Caco-2 (cell line): ENCODE data around the gene CNTNAP4. TPM values are rescaled to one million over a fixed set of nuclear protein-coding genes. Genes with fewer than 3 reads are reported as not detected.

Experiments used
- BruUV-seq: library from RNA; stranded (reverse); fragments of 400-500 nt; replicated peaks from 2 replicates; lab custom pipeline; 2021; lab: Mats Ljungman, UMichigan
- CTCF ChIA-PET: fragments of 300-600 bp; sonication (Branson Sonifier 250); formaldehyde crosslinking; loops from one replicate; lab custom pipeline; 2022; ENCODE audit warnings: antibody characterized with exemption; lab: Charles Lee
- POLR2A ChIA-PET: fragments of 300-600 bp; sonication (Branson Sonifier 250); formaldehyde crosslinking; loops from one replicate; lab custom pipeline; 2022; ENCODE audit warnings: antibody characterized with exemption; lab: Charles Lee
- DNase-seq, 2 experiments: peaks; one replicate each; pipeline versions ENCODE4 v3.0.0 to v3.0.0-alpha.2; 2020 to 2022
- H3K27me3 ChIP-seq: replicated peaks from 2 replicates; pipeline ENCODE4 v1.6.0; 2011; ENCODE audit warnings: low read length; ENCODE audit not compliant: control insufficient read depth, insufficient read depth
- H3K36me3 ChIP-seq: 2 replicates; pipeline ENCODE4 v1.5.1; 2011; ENCODE audit warnings: low read length; ENCODE audit not compliant: control insufficient read depth, insufficient read depth
- H3K4me1 ChIP-seq: fragments of 250-450 bp; sonication (Bioruptor Pico); 2 replicates; pipeline ENCODE4 v1.5.1; 2020; ENCODE audit warnings: mild to moderate bottlenecking
- H3K4me3 ChIP-seq: 2 replicates; pipeline ENCODE4 v1.5.1; 2011; ENCODE audit warnings: low read depth, mild to moderate bottlenecking, control low read depth, low read length
- H3K9me3 ChIP-seq: fragments of 250-450 bp; sonication (Bioruptor Pico); 2 replicates; pipeline ENCODE4 v1.5.1; 2020; ENCODE audit warnings: mild to moderate bottlenecking, moderate library complexity
- H3K27ac Mint-ChIP-seq: one replicate; pipeline ENCODE4 v1.8.0; 2022; ENCODE audit warnings: mixed read lengths; ENCODE audit not compliant: unreplicated experiment
- H3K27me3 Mint-ChIP-seq: one replicate; pipeline ENCODE4 v1.8.0; 2022; ENCODE audit warnings: mixed read lengths; ENCODE audit not compliant: insufficient read depth, unreplicated experiment
- H3K36me3 Mint-ChIP-seq: one replicate; pipeline ENCODE4 v1.8.0; 2022; ENCODE audit warnings: mild to moderate bottlenecking, mixed read lengths; ENCODE audit not compliant: insufficient read depth, unreplicated experiment
- H3K4me1 Mint-ChIP-seq: one replicate; pipeline ENCODE4 v1.8.0; 2022; ENCODE audit warnings: low read depth, mixed read lengths; ENCODE audit not compliant: unreplicated experiment
- H3K4me3 Mint-ChIP-seq: one replicate; pipeline ENCODE4 v1.8.0; 2022; ENCODE audit warnings: mild to moderate bottlenecking, moderate library complexity, mixed read lengths; ENCODE audit not compliant: unreplicated experiment
- H3K9me3 Mint-ChIP-seq: one replicate; pipeline ENCODE4 v1.8.0; 2022; ENCODE audit warnings: mixed read lengths; ENCODE audit not compliant: unreplicated experiment
- CTCF ChIP-seq, 2 experiments: fragments of 200-600 bp in 1 of 2; IDR thresholded peaks; 1 replicate in 1 of 2; 2 replicates in 1 of 2; pipeline versions ENCODE4 v1.5.1 to v1.8.0; 2011 to 2022; ENCODE audit warnings: antibody characterized with exemption in 1 of 2, control low read depth in 1 of 2, inconsistent platforms in 1 of 2, low read depth in 1 of 2, low read length in 1 of 2, mild to moderate bottlenecking in 1 of 2, moderate library complexity in 1 of 2; ENCODE audit not compliant: insufficient read depth in 1 of 2, severe bottlenecking in 1 of 2, unreplicated experiment in 1 of 2
- intact Hi-C: fragments of 100-400 bp; cut with micrococcal nuclease; formaldehyde crosslinking; loops from one replicate; pipeline ENCODE4 v1.10.0; 2022; ENCODE audit not compliant: unreplicated experiment
- total RNA-seq: library from RNA; stranded (reverse); gene quantifications from 2 replicates; pipeline ENCODE4 v1.2.3, GENCODE V29; 2022

Gene CNTNAP4
- total RNA-seq, 1 experiment from 2014 or later, result not detected

GRCh38 chr16:76483307-76483909 is 206.2 kb downstream of the CNTNAP4 start:
- Histone ChIP-seq H3K4me3 (no peak overlapping the region), H3K36me3 (no peaks in the 10 kb centered on the region), H3K9me3 (no peaks in the 10 kb centered on the region; the same call in 1 of the 2 replicates), H3K27me3 (no peaks in the 10 kb centered on the region), H3K4me1 (no peaks in the 10 kb centered on the region)
- DNase-seq, result no peak
- ChIA-PET POLR2A (no interaction called here), CTCF (interaction anchor here (0.5 kb wide), 1 partner anchor 9 kb away, joined by 4 read pairs; no protein-coding TSS in a partner anchor)
- Mint-ChIP-seq H3K4me3 (no peak overlapping the region), H3K27ac (no peak overlapping the region), H3K36me3 (no peaks in the 10 kb centered on the region), H3K27me3 (no peaks in the 10 kb centered on the region), H3K4me1 (no peaks in the 10 kb centered on the region), H3K9me3 (no peaks in the 10 kb centered on the region)
- no TSS peak for BruUV-seq
- intact Hi-C loops, result no loop called here
- no peak for TF ChIP-seq CTCF (IDR thresholded peaks at IDR 0.05; ENCODE audit: insufficient read depth in 1 of 2, low read depth in 1 of 2, low read length in 1 of 2, severe bottlenecking in 1 of 2, unreplicated experiment in 1 of 2)

GRCh38 chr16:76484020-76484419 is 206.8 kb downstream of the CNTNAP4 start:
- BruUV-seq, result no TSS peak

GRCh38 chr16:76486740-76487139 is 209.5 kb downstream of the CNTNAP4 start:
- no TSS peak for BruUV-seq
- Mint-ChIP-seq H3K9me3 (no peaks in the 10 kb centered on the region), H3K36me3 (no peaks in the 10 kb centered on the region), H3K27me3 (peaks cover 2% of the 10 kb centered on the region), H3K27ac (no peak overlapping the region), H3K4me1 (no peaks in the 10 kb centered on the region), H3K4me3 (no peak overlapping the region)
- H3K36me3 ChIP-seq, result no peaks in the 10 kb centered on the region
- DNase-seq, result no peak
- CTCF ChIA-PET, result no interaction called here
- no peak for TF ChIP-seq CTCF (IDR thresholded peaks at IDR 0.05; ENCODE audit: insufficient read depth in 1 of 2, low read depth in 1 of 2, low read length in 1 of 2, severe bottlenecking in 1 of 2, unreplicated experiment in 1 of 2)
- intact Hi-C loops, result no loop called here
- POLR2A ChIA-PET, result no interaction called here
- H3K4me3 ChIP-seq, result no peak overlapping the region
- no peaks in the 10 kb centered on the region for H3K27me3 ChIP-seq
- H3K9me3 ChIP-seq, result no peaks in the 10 kb centered on the region; the same call in 1 of the 2 replicates
- H3K4me1 ChIP-seq, result no peaks in the 10 kb centered on the region

More at GRCh38 chr16:76484020-76484419, 206.8 kb downstream of the CNTNAP4 start:
- intact Hi-C loops, result no loop called here
- no peak for DNase-seq
- H3K27me3 Mint-ChIP-seq, result no peaks in the 10 kb centered on the region
- Histone ChIP-seq H3K4me1 (no peaks in the 10 kb centered on the region), H3K4me3 (no peak overlapping the region), H3K36me3 (no peaks in the 10 kb centered on the region), H3K27me3 (no peaks in the 10 kb centered on the region), H3K9me3 (no peaks in the 10 kb centered on the region; the same call in 1 of the 2 replicates)
- H3K9me3 Mint-ChIP-seq, result no peaks in the 10 kb centered on the region
- no peak overlapping the region for H3K27ac Mint-ChIP-seq
- ChIA-PET POLR2A (no interaction called here), CTCF (interaction anchor here (0.6 kb wide), 1 partner anchor 141 kb away, joined by 5 read pairs; no protein-coding TSS in a partner anchor)
- no peak for TF ChIP-seq CTCF (IDR thresholded peaks at IDR 0.05; ENCODE audit: insufficient read depth in 1 of 2, low read depth in 1 of 2, low read length in 1 of 2, severe bottlenecking in 1 of 2, unreplicated experiment in 1 of 2)
- H3K4me1 Mint-ChIP-seq, result no peaks in the 10 kb centered on the region
- no peaks in the 10 kb centered on the region for H3K36me3 Mint-ChIP-seq
- H3K4me3 Mint-ChIP-seq, result no peak overlapping the region
